GM12878 (cell line): Measurements from ENCODE around the gene HOXC9. TPM values are rescaled to one million over a fixed set of nuclear protein-coding genes. Genes with fewer than 3 reads are reported as not detected.

Experiments used
- ATAC-seq: fragments of 200-7000 bp; cut with Tn5 transposase; 3 replicates; pipeline ENCODE4 v1.9.1; 2020; ENCODE audit warnings: mild to moderate bottlenecking, moderate library complexity
- BruUV-seq: library from RNA; stranded (reverse); fragments of 400-500 nt; replicated peaks from 2 replicates; lab custom pipeline; 2021; lab: Mats Ljungman, UMichigan
- CTCF ChIA-PET: fragments of 300-600 bp; sonication (Branson Sonifier 250); formaldehyde crosslinking; extraction: SDS; loops from one replicate; lab custom pipeline; 2021; ENCODE audit warnings: inconsistent platforms; lab: Yijun Ruan, JAX
- POLR2A ChIA-PET: fragments of 350-600 bp; formaldehyde crosslinking; extraction: SDS; loops from one replicate; lab custom pipeline; 2021; ENCODE audit warnings: inconsistent platforms; lab: Charles Lee
- RAD21 ChIA-PET: fragments of 300-600 bp; sonication (Branson Sonifier 250); formaldehyde crosslinking; loops from one replicate; lab custom pipeline; 2023; ENCODE audit warnings: antibody characterized with exemption; ENCODE audit not compliant: unreplicated experiment; lab: Charles Lee
- SMC1A ChIA-PET: fragments of 300-600 bp; sonication (Branson Sonifier 250); formaldehyde crosslinking; loops from one replicate; lab custom pipeline; 2023; ENCODE audit not compliant: unreplicated experiment, uncharacterized antibody; lab: Charles Lee
- DNase-seq: peaks from one replicate; pipeline ENCODE4 v3.0.0-alpha.2; 2011; ENCODE audit warnings: low read depth, low spot score
- FAIRE-seq: peaks from 3 replicates; lab custom pipeline; 2011; peaks lifted over from hg19 to GRCh38; lab: Jason Lieb, UNC
- H2AFZ ChIP-seq: 2 replicates; pipeline ENCODE4 v1.6.0; 2011; ENCODE audit warnings: low read depth, low read length, control low read depth; ENCODE audit not compliant: control insufficient read depth
- H3K27ac ChIP-seq: 2 replicates; pipeline ENCODE4 v1.5.1; 2011; ENCODE audit warnings: control low read depth; ENCODE audit not compliant: control insufficient read depth, insufficient read depth
- H3K27me3 ChIP-seq, 2 experiments: replicated peaks in 1 of 2; 2 replicates each; pipeline versions ENCODE4 v1.6.0 to v1.6.1; 2011; ENCODE audit warnings: low read length in 1 of 2; ENCODE audit not compliant: control insufficient read depth in 2 of 2, insufficient read depth in 2 of 2
- H3K36me3 ChIP-seq, 2 experiments: 2 replicates each; pipeline ENCODE4 v1.5.1; 2011; ENCODE audit warnings: low read length in 1 of 2; ENCODE audit not compliant: control insufficient read depth in 2 of 2, insufficient read depth in 2 of 2
- H3K4me1 ChIP-seq: 2 replicates; pipeline ENCODE4 v1.6.1; 2011; ENCODE audit warnings: mild to moderate bottlenecking, low read length, moderate library complexity, mixed read lengths; ENCODE audit not compliant: control insufficient read depth, insufficient read depth
- H3K4me2 ChIP-seq: 2 replicates; pipeline ENCODE4 v1.6.0; 2011; ENCODE audit warnings: control low read depth; ENCODE audit not compliant: control insufficient read depth, insufficient read depth
- H3K4me3 ChIP-seq: fragments of 200-600 bp; sonication (generic); 2 replicates; pipeline ENCODE4 v1.5.1; 2016
- H3K79me2 ChIP-seq: 2 replicates; pipeline ENCODE4 v1.6.0; 2011; ENCODE audit warnings: low read length; ENCODE audit not compliant: control insufficient read depth, insufficient read depth
- H3K9ac ChIP-seq: 2 replicates; pipeline ENCODE4 v1.8.0; 2011; ENCODE audit warnings: low read length, control low read depth, mixed read lengths; ENCODE audit not compliant: control insufficient read depth, insufficient read depth
- H3K9me3 ChIP-seq: replicated peaks from 3 replicates; pipeline ENCODE4 v1.5.1; 2011; ENCODE audit warnings: mild to moderate bottlenecking, low read length; ENCODE audit not compliant: control insufficient read depth, insufficient read depth
- H4K20me1 ChIP-seq: 2 replicates; pipeline ENCODE4 v1.6.0; 2011; ENCODE audit not compliant: control insufficient read depth, insufficient read depth
- ZNF592 ChIP-seq: fragments of 450-650 bp; IDR thresholded peaks from 2 replicates; pipeline ENCODE4 v1.6.1; 2017; ENCODE audit warnings: mild to moderate bottlenecking, moderate library complexity
- WGBS: methylation state at CpG from one replicate; pipeline ENCODE4 v1.1.6; 2016; ENCODE audit warnings: low lambda C conversion rate; ENCODE audit not compliant: insufficient replicate concordance, insufficient coverage; ENCODE audit errors: missing lambda C conversion rate; 5-methylcytosine and 5-hydroxymethylcytosine counted together
- in situ Hi-C: fragments of 300-500 bp; cut with MboI; formaldehyde crosslinking; loops from 9 replicates; pipeline ENCODE4 v1.14.3; 2018; ENCODE audit warnings: mixed read lengths
- intact Hi-C: fragments of 100-400 bp; cut with micrococcal nuclease; formaldehyde crosslinking; loops from one replicate; pipeline ENCODE4 v1.14.2; 2022; ENCODE audit not compliant: unreplicated experiment
- polyA plus RNA-seq, 11 experiments: library from polyadenylated mRNA; depleted of rRNA in 4 of 11; unstranded in 6 of 11; stranded (reverse) in 5 of 11; fragments of >200 nt; fragmentation: Nextera tagmentation in 4 of 11; fragmentation: Illumina TruSeq in 1 of 11; extraction: Ambion mirVana in 4 of 11; extraction: Trizol in 1 of 11; gene quantifications; 1 replicate in 1 of 11; 2 replicates in 10 of 11; pipeline versions ENCODE4 v1.2.1 to v1.2.3, GENCODE V29; 2011 to 2016; ENCODE audit warnings: inconsistent platforms in 2 of 11, missing spikeins in 2 of 11, low read depth in 1 of 11
- total RNA-seq, 4 experiments: library from RNA; depleted of rRNA in 3 of 4; stranded (reverse); fragments of >200 nt in 3 of 4; fragmentation: Illumina TruSeq in 1 of 4; extraction: Trizol in 1 of 4; gene quantifications; 2 replicates each; pipeline versions ENCODE4 v1.2.1 to v1.2.3, GENCODE V29; 2013 to 2021
- TF ChIP-seq, protein P1 (sequence below): fragments of 450-650 bp; conservative IDR thresholded peaks from 2 replicates; pipeline ENCODE4 v1.6.1; 2017; ENCODE audit warnings: mild to moderate bottlenecking, moderate library complexity

HOXC9 gene
- total and polyA plus RNA-seq, 10 of the 15 experiments (the other 5 are each of a cell fraction or from before 2014, with no cell fraction given): not detected

- Histone ChIP-seq H3K9ac (no peak overlapping the region), H3K36me3 (no peaks in the 10 kb centered on the region), H3K79me2 (no peaks in the 10 kb centered on the region), H4K20me1 (no peaks in the 10 kb centered on the region), H3K27ac (no peak overlapping the region), H3K4me3 (no peak overlapping the region), H3K4me1 (peaks cover 6% of the 10 kb centered on the region), H3K9me3 (no peaks in the 10 kb centered on the region), H2AFZ (no peak overlapping the region), H3K4me2 (no peak overlapping the region), H3K27me3 (peaks cover 31 to 37% of the 10 kb centered on the region in 2 experiments)
- ATAC-seq (no peak), DNase-seq (no peak), FAIRE-seq (no peak)
- in situ Hi-C loops: no loop called here
- 32% methylated on average over 30 of the region's 31 CpGs for WGBS
- intact Hi-C loops: loop anchor here (10.0 kb wide), 1 partner anchor 370 kb away; no protein-coding TSS in a partner anchor
- ChIA-PET SMC1A (interaction anchor here (0.9 to 3.4 kb wide), 9 partner anchors 18 to 203 kb away, joined by 4 to 37 read pairs (median 8); partner anchors contain the start of genes HOXC5 and SMUG1), CTCF (interaction anchor here (0.9 to 6.1 kb wide), 13 partner anchors 12 to 202 kb away, joined by 3 to 105 read pairs (median 13); partner anchors contain the start of genes HOXC10, HOXC5 and SMUG1), RAD21 (interaction anchor here (0.5 to 4.5 kb wide), 10 partner anchors 13 to 210 kb away, joined by 3 to 38 read pairs (median 12); partner anchors contain the start of genes HOXC10, HOXC5, HOXC6 and SMUG1), POLR2A (interaction anchor here (0.6 to 2.4 kb wide), 3 partner anchors 12 to 284 kb away, joined by 3 to 9 read pairs (median 9); no protein-coding TSS in a partner anchor)
- BruUV-seq: no TSS peak
- TF ChIP-seq, protein P1, sequence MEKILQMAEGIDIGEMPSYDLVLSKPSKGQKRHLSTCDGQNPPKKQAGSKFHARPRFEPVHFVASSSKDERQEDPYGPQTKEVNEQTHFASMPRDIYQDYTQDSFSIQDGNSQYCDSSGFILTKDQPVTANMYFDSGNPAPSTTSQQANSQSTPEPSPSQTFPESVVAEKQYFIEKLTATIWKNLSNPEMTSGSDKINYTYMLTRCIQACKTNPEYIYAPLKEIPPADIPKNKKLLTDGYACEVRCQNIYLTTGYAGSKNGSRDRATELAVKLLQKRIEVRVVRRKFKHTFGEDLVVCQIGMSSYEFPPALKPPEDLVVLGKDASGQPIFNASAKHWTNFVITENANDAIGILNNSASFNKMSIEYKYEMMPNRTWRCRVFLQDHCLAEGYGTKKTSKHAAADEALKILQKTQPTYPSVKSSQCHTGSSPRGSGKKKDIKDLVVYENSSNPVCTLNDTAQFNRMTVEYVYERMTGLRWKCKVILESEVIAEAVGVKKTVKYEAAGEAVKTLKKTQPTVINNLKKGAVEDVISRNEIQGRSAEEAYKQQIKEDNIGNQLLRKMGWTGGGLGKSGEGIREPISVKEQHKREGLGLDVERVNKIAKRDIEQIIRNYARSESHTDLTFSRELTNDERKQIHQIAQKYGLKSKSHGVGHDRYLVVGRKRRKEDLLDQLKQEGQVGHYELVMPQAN: no peak
- TF ChIP-seq ZNF592: no peak
Measured at GRCh38 chr12:54004841-54005530, 5.0 kb downstream of the HOXC9 start.
